Motor neuron (in vitro differentiated cells): Measurements from ENCODE around the gene MYH16. TPM values are rescaled to one million over a fixed set of nuclear protein-coding genes. Genes with fewer than 3 reads are reported as not detected.

Experiments used
- ATAC-seq, 8 experiments: fragments of 200-7000 bp; cut with Tn5 transposase; replicated peaks in 6 of 8; 2 replicates each; pipeline ENCODE4 v1.8.0; 2021; ENCODE audit warnings: mild to moderate bottlenecking in 8 of 8, moderate library complexity in 8 of 8
- H3K27ac ChIP-seq, 2 donors: fragments of 250-450 bp; sonication (Bioruptor Pico); 2 replicates each; pipeline ENCODE4 v1.9.0; 2021; ENCODE audit warnings: antibody characterized with exemption in 2 of 2, mild to moderate bottlenecking in 2 of 2, moderate library complexity in 1 of 2
- H3K4me1 ChIP-seq, 2 donors: fragments of 250-450 bp; sonication (Bioruptor Pico); replicated peaks in 1 of 2; 2 replicates each; pipeline ENCODE4 v1.6.1; 2021; ENCODE audit warnings: antibody characterized with exemption in 2 of 2, mild to moderate bottlenecking in 2 of 2, moderate library complexity in 1 of 2
- H3K4me3 ChIP-seq, 5 donors: fragments of 250-450 bp; sonication (Bioruptor Pico); 2 replicates each; pipeline ENCODE4 v1.9.0; 2021; ENCODE audit warnings: antibody characterized with exemption in 5 of 5, mild to moderate bottlenecking in 5 of 5, moderate library complexity in 4 of 5
- whole genome bisulfite sequencing, 10 experiments: fragments of 450-650 bp; shearing (Covaris generic); methylation state at CpG; one replicate each; pipeline ENCODE4 v1.0.0; 2022; 5-methylcytosine and 5-hydroxymethylcytosine counted together
- in situ Hi-C, 9 experiments: fragments of 400-800 bp; cut with MboI; loops; one replicate each; pipeline ENCODE4 v1.15.0; 2021; ENCODE audit warnings: low sequenced_read_pairs in 9 of 9, low pct_unique_long_range_greater_than_20kb in 2 of 9; ENCODE audit not compliant: unreplicated experiment in 9 of 9
- total RNA-seq, 8 experiments: library from RNA; unstranded; fragments of 300-600 nt; gene quantifications; 2 replicates each; pipeline versions ENCODE4 v1.2.3 to v1.2.4, GENCODE V29; 2022

Gene MYH16
- total RNA-seq, 8 experiments from 2014 or later = 0.10 to 0.52 (median 0.14) TPM; not detected in 3

GRCh38 chr7:99292127-99292526 is 19.5 kb downstream of the MYH16 start:
- no peak for ATAC-seq
- in situ Hi-C loops = no loop called here
- WGBS, 10 experiments = 44 to 100% (median 88%) methylated on average over 1 to 12 of the region's 14 CpGs; no CpG with 5 or more reads in 3 of the 10 experiments
- Histone ChIP-seq H3K4me3 (no peak overlapping the region), H3K27ac (no peak overlapping the region), H3K4me1 (no peaks in the 10 kb centered on the region)

DNA sequence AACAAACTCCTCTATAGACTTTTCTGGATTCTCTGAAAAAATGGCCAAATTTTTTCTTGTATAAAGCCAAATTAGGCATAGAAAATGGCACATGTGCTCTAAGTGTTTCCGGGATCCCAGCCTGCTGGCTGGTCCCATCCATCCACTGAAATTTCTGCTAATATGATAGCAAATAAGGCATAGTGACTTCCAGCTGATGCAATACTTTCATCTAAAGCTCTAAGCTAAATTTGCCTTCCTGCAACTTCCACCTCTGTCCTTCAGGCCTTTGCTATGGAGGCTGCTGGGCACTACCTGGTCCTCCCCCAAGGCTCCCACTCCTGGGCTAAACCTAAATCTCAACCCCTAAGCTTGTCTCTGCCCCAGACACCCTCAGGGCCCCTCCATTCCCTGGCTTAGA is 20.5 kb downstream of the MYH16 start:
- 83 to 100% (median 100%) methylated on average over 1 of the region's 1 CpG; no CpG with 5 or more reads in 6 of the 10 experiments for WGBS, 10 experiments
- Histone ChIP-seq H3K4me1 (no peaks in the 10 kb centered on the region), H3K4me3 (no peak overlapping the region), H3K27ac (no peak overlapping the region)
- no peak for ATAC-seq
- in situ Hi-C loops = no loop called here

- Histone ChIP-seq H3K27ac (no peak overlapping the region), H3K4me3 (no peak overlapping the region), H3K4me1 (no peaks in the 10 kb centered on the region)
- WGBS, 10 experiments = 50 to 100% (median 67%) methylated on average over 2 to 4 of the region's 4 CpGs; no CpG with 5 or more reads in 5 of the 10 experiments
- no peak for ATAC-seq
- in situ Hi-C loops = no loop called here
These were observed 21.0 kb downstream of the MYH16 start for GRCh38 chr7:99293650-99294049.

DNA sequence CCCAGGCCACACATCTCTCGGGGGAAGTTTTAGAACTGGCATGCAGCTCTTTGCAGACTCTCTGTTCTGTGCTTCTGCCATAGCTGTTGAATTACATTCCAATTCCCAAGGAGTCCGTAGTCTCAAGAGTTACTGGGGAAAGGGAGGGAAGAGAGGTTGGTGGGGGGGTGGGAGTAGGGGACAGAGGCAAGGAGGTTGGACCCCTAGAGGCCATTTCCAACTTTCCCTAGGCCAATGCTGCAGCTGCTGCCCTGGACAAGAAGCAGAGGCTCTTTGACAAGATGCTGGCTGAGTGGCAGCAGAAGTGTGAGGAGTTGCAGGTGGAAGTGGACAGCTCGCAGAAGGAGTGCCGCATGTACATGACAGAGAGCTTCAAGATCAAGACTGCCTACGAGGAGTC is 23.8 kb downstream of the MYH16 start:
- in situ Hi-C loops = no loop called here
- WGBS, 10 experiments = 40 to 100% (median 100%) methylated on average over 1 to 3 of the region's 5 CpGs; no CpG with 5 or more reads in 5 of the 10 experiments
- no peak overlapping the region for H3K27ac ChIP-seq

GRCh38 chr7:99301496-99301895 is 28.9 kb downstream of the MYH16 start:
- no peak overlapping the region for H3K4me3 ChIP-seq
- WGBS, 10 experiments = 68 to 100% (median 85%) methylated on average over 1 to 3 of the region's 19 CpGs; no CpG with 5 or more reads in 6 of the 10 experiments
- H3K27ac ChIP-seq = no peak overlapping the region
- H3K4me1 ChIP-seq = no peaks in the 10 kb centered on the region
- ATAC-seq = no peak
- in situ Hi-C loops = loop anchor here in 4 of 9 experiments (25.0 kb wide), 1 partner anchor 264 kb away; no protein-coding TSS in a partner anchor

More for the DNA sequence above, 23.8 kb downstream of the MYH16 start:
- Histone ChIP-seq H3K4me1 (no peaks in the 10 kb centered on the region), H3K4me3 (no peak overlapping the region)
- no peak for ATAC-seq

- ATAC-seq = no peak
- Histone ChIP-seq H3K27ac (no peak overlapping the region), H3K4me3 (no peak overlapping the region), H3K4me1 (no peaks in the 10 kb centered on the region)
- WGBS, 10 experiments = 79 to 92% (median 84%) methylated on average over 2 to 8 of the region's 16 CpGs; no CpG with 5 or more reads in 3 of the 10 experiments
- in situ Hi-C loops = loop anchor here in 4 of 9 experiments (25.0 kb wide), 1 partner anchor 268 kb away; no protein-coding TSS in a partner anchor
These were observed 33.0 kb downstream of the MYH16 start for GRCh38 chr7:99305473-99306260.

- in situ Hi-C loops = loop anchor here in 4 of 9 experiments (25.0 kb wide), 1 partner anchor 271 kb away; no protein-coding TSS in a partner anchor
- H3K4me1 ChIP-seq = no peaks in the 10 kb centered on the region
- H3K4me3 ChIP-seq = no peak overlapping the region
- 28 to 100% (median 83%) methylated on average over 1 to 4 of the region's 7 CpGs; no CpG with 5 or more reads in 1 of the 10 experiments for WGBS, 10 experiments
- no peak overlapping the region for H3K27ac ChIP-seq
- ATAC-seq = peak in 1 of 8 experiments; percentile 75
These were observed 35.9 kb downstream of the MYH16 start for GRCh38 chr7:99308461-99309074.

DNA sequence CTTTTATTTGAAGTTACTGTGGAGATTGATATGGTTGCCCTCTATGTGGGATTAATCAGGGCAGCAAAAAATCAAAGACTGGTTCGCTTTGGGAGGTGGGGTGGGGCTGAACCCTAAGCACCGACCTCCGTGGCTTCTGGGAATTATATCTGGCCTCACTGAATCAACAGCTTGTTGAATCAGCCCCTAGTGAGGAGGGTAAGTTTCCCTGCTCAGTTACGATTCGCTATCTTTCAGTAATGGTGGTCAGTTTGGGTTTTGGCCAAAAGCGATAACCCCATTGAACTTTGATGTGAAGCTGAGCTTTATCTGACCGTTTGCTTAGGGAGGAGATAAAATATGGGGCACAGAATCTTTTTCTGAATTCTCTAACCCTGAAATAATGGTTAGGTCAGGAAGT is 36.5 kb downstream of the MYH16 start:
- Histone ChIP-seq H3K4me1 (no peaks in the 10 kb centered on the region), H3K27ac (no peak overlapping the region), H3K4me3 (no peak overlapping the region)
- ATAC-seq = no peak
- in situ Hi-C loops = loop anchor here in 4 of 9 experiments (25.0 kb wide), 1 partner anchor 272 kb away; no protein-coding TSS in a partner anchor
- 67 to 97% (median 94%) methylated on average over 1 to 7 of the region's 7 CpGs; no CpG with 5 or more reads in 2 of the 10 experiments for WGBS, 10 experiments

DNA sequence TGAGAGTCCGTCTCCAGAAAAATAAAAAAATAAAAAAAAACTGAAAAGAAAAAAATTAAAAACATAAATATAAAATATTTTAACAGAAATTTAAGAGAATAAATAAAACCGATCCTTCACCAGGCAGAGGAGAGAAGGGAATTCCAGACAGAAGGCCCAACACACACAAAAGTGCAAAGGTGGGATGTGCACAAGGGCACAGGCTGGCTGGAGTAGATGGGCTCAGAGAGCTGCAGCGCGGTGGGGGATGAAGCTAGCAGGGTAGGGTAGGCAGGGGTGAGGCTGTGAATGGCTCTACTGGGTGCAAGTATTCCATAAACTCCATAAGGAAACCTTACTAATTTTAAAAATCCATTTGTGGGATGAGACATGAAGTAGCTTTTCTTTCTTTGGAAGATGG is 37.4 kb downstream of the MYH16 start:
- no peak for ATAC-seq
- Histone ChIP-seq H3K4me1 (no peaks in the 10 kb centered on the region), H3K27ac (no peak overlapping the region), H3K4me3 (no peak overlapping the region)
- 56 to 100% (median 89%) methylated on average over 2 to 4 of the region's 4 CpGs; no CpG with 5 or more reads in 2 of the 10 experiments for WGBS, 10 experiments
- in situ Hi-C loops = loop anchor here in 5 of 9 experiments (10.0 to 25.0 kb wide), 2 partner anchors 265 to 273 kb away; no protein-coding TSS in a partner anchor

GRCh38 chr7:99311702-99312101 is 39.1 kb downstream of the MYH16 start:
- no peak for ATAC-seq
- no peak overlapping the region for H3K27ac ChIP-seq
- H3K4me3 ChIP-seq = no peak overlapping the region
- no peaks in the 10 kb centered on the region for H3K4me1 ChIP-seq
- 50 to 100% (median 88%) methylated on average over 1 to 9 of the region's 9 CpGs; no CpG with 5 or more reads in 1 of the 10 experiments for WGBS, 10 experiments
- in situ Hi-C loops = loop anchor here in 5 of 9 experiments (10.0 to 25.0 kb wide), 2 partner anchors 267 to 274 kb away; no protein-coding TSS in a partner anchor

GRCh38 chr7:99312316-99313203 is 39.9 kb downstream of the MYH16 start:
- in situ Hi-C loops = loop anchor here in 5 of 9 experiments (10.0 to 25.0 kb wide), 2 partner anchors 268 to 275 kb away; no protein-coding TSS in a partner anchor
- Histone ChIP-seq H3K4me3 (no peak overlapping the region), H3K27ac (no peak overlapping the region), H3K4me1 (no peaks in the 10 kb centered on the region)
- ATAC-seq = peak in 3 of 8 experiments; percentile 65 to 76 (median 69)
- 0 to 100% (median 40%) methylated on average over 1 to 6 of the region's 16 CpGs; no CpG with 5 or more reads in 2 of the 10 experiments for WGBS, 10 experiments

- ATAC-seq = no peak
- Histone ChIP-seq H3K4me3 (no peak overlapping the region), H3K4me1 (no peaks in the 10 kb centered on the region), H3K27ac (no peak overlapping the region)
- WGBS, 10 experiments = 75 to 100% (median 80%) methylated on average over 1 of the region's 1 CpG; no CpG with 5 or more reads in 6 of the 10 experiments
- in situ Hi-C loops = loop anchor here in 5 of 9 experiments (10.0 to 25.0 kb wide), 2 partner anchors 268 to 276 kb away; no protein-coding TSS in a partner anchor
These were observed 40.5 kb downstream of the MYH16 start for GRCh38 chr7:99313204-99313573.
